H9 (cell line): ENCODE results near the gene NRG2. TPM values are rescaled to one million over a fixed set of nuclear protein-coding genes. Genes with fewer than 3 reads are reported as not detected.

Experiments
- DNase-seq: peaks from one replicate; pipeline ENCODE4 v3.0.0-alpha.2; 2017
- H2AFZ ChIP-seq: one replicate; pipeline ENCODE4 v1.6.1; 2013; ENCODE audit warnings: mild to moderate bottlenecking, low read length, control low read depth, moderate library complexity
- H2AK5ac ChIP-seq: 2 replicates; pipeline ENCODE4 v1.6.1; 2013; ENCODE audit warnings: low read length, control low read depth, mixed read lengths; ENCODE audit not compliant: insufficient read length
- H2BK120ac ChIP-seq: one replicate; pipeline ENCODE4 v1.6.1; 2013; ENCODE audit warnings: low read depth, mild to moderate bottlenecking, low read length, control low read depth, inconsistent platforms; ENCODE audit not compliant: poor library complexity, severe bottlenecking
- H2BK12ac ChIP-seq: 2 replicates; pipeline ENCODE4 v1.6.1; 2013; ENCODE audit warnings: low read length, control low read depth, mixed read lengths, low read depth; ENCODE audit not compliant: insufficient read length
- H2BK15ac ChIP-seq: 2 replicates; pipeline ENCODE4 v1.6.1; 2013; ENCODE audit warnings: low read depth, low read length, control low read depth
- H2BK20ac ChIP-seq: one replicate; pipeline ENCODE4 v1.6.1; 2013; ENCODE audit warnings: low read depth, mild to moderate bottlenecking, low read length, control low read depth, inconsistent platforms; ENCODE audit not compliant: poor library complexity, severe bottlenecking
- H2BK5ac ChIP-seq: 2 replicates; pipeline ENCODE4 v1.6.1; 2013; ENCODE audit warnings: low read length, control low read depth, mixed read lengths; ENCODE audit not compliant: insufficient read length
- H3K14ac ChIP-seq: 2 replicates; pipeline ENCODE4 v1.6.1; 2013; ENCODE audit warnings: low read length, control low read depth; ENCODE audit not compliant: insufficient read depth
- H3K18ac ChIP-seq: 2 replicates; pipeline ENCODE4 v1.6.1; 2013; ENCODE audit warnings: low read depth, mild to moderate bottlenecking, mixed read lengths, low read length, control low read depth; ENCODE audit not compliant: insufficient read length
- H3K23ac ChIP-seq: 2 replicates; pipeline ENCODE4 v1.6.1; 2013; ENCODE audit warnings: low read length, control low read depth, mixed read lengths, low read depth; ENCODE audit not compliant: insufficient read length
- H3K23me2 ChIP-seq: 2 replicates; pipeline ENCODE4 v1.6.1; 2013; ENCODE audit warnings: low read depth, mild to moderate bottlenecking, mixed read lengths, low read length, control low read depth; ENCODE audit not compliant: insufficient read length, poor library complexity, severe bottlenecking
- H3K27ac ChIP-seq: 2 replicates; pipeline ENCODE4 v1.5.1; 2013; ENCODE audit warnings: low read length, control low read depth, mixed read lengths, low read depth; ENCODE audit not compliant: insufficient read length
- H3K27me3 ChIP-seq: 2 replicates; pipeline ENCODE4 v1.6.1; 2013; ENCODE audit warnings: low read length, control low read depth, inconsistent platforms; ENCODE audit not compliant: insufficient read depth
- H3K4ac ChIP-seq: 2 replicates; pipeline ENCODE4 v1.6.1; 2013; ENCODE audit warnings: low read depth, mild to moderate bottlenecking, control low read depth, inconsistent platforms, low read length, moderate library complexity
- H3K4me1 ChIP-seq: 2 replicates; pipeline ENCODE4 v1.6.1; 2013; ENCODE audit warnings: low read length, control low read depth, inconsistent platforms; ENCODE audit not compliant: insufficient read depth
- H3K4me2 ChIP-seq: 2 replicates; pipeline ENCODE4 v1.6.1; 2013; ENCODE audit warnings: low read length, control low read depth, mixed read lengths; ENCODE audit not compliant: insufficient read length, insufficient read depth
- H3K56ac ChIP-seq: 2 replicates; pipeline ENCODE4 v1.6.1; 2013; ENCODE audit warnings: low read depth, mild to moderate bottlenecking, mixed read lengths, low read length, control low read depth; ENCODE audit not compliant: insufficient read length
- H3K79me1 ChIP-seq: 2 replicates; pipeline ENCODE4 v1.6.1; 2013; ENCODE audit warnings: low read depth, mild to moderate bottlenecking, moderate library complexity, low read length, control low read depth, inconsistent platforms; ENCODE audit not compliant: insufficient read depth, poor library complexity, severe bottlenecking
- H3K79me2 ChIP-seq: 2 replicates; pipeline ENCODE4 v1.6.1; 2013; ENCODE audit warnings: low read length, control low read depth, inconsistent platforms; ENCODE audit not compliant: insufficient read depth
- H3K9ac ChIP-seq: 2 replicates; pipeline ENCODE4 v1.6.1; 2013; ENCODE audit warnings: low read length, control low read depth, mixed read lengths; ENCODE audit not compliant: insufficient read length; ENCODE audit errors: extremely low read depth
- H3K9me3 ChIP-seq: one replicate; pipeline ENCODE4 v1.6.1; 2013; ENCODE audit warnings: low read depth, low read length, inconsistent platforms; ENCODE audit not compliant: control insufficient read depth
- H3T11ph ChIP-seq: one replicate; pipeline ENCODE4 v1.6.1; 2013; ENCODE audit warnings: mild to moderate bottlenecking, low read length, control low read depth, inconsistent platforms
- H4K20me1 ChIP-seq: one replicate; pipeline ENCODE4 v1.6.1; 2013; ENCODE audit not compliant: control insufficient read depth, insufficient read length, insufficient read depth
- H4K5ac ChIP-seq: 2 replicates; pipeline ENCODE4 v1.6.1; 2013; ENCODE audit warnings: low read depth, mild to moderate bottlenecking, mixed read lengths, low read length, control low read depth; ENCODE audit not compliant: insufficient read length
- H4K8ac ChIP-seq: replicated peaks from 2 replicates; pipeline ENCODE4 v1.6.1; 2013; ENCODE audit warnings: low read length, control low read depth, mixed read lengths, low read depth; ENCODE audit not compliant: insufficient read length
- H4K91ac ChIP-seq: 2 replicates; pipeline ENCODE4 v1.6.1; 2013; ENCODE audit warnings: low read depth, mild to moderate bottlenecking, moderate library complexity, mixed read lengths, low read length, control low read depth; ENCODE audit not compliant: insufficient read length
- H3K27ac Mint-ChIP-seq, 3 experiments: 2 replicates in 2 of 3; 3 replicates in 1 of 3; pipeline ENCODE4 v1.8.0; 2020 to 2021; ENCODE audit warnings: mixed read lengths in 3 of 3, mild to moderate bottlenecking in 1 of 3, moderate library complexity in 1 of 3
- H3K27me3 Mint-ChIP-seq: 2 replicates; pipeline ENCODE4 v1.8.0; 2021; ENCODE audit warnings: low read depth, mild to moderate bottlenecking, moderate library complexity, mixed read lengths
- H3K36me3 Mint-ChIP-seq, 3 experiments: 2 replicates in 2 of 3; 3 replicates in 1 of 3; pipeline ENCODE4 v1.8.0; 2020 to 2021; ENCODE audit warnings: low read depth in 3 of 3, mixed read lengths in 3 of 3; ENCODE audit not compliant: insufficient read depth in 1 of 3
- H3K4me1 Mint-ChIP-seq, 2 experiments: 2 replicates each; pipeline ENCODE4 v1.8.0; 2020; ENCODE audit warnings: mixed read lengths in 2 of 2
- H3K4me3 Mint-ChIP-seq, 2 experiments: 2 replicates in 1 of 2; 3 replicates in 1 of 2; pipeline ENCODE4 v1.8.0; 2020 to 2021; ENCODE audit warnings: mild to moderate bottlenecking in 2 of 2, mixed read lengths in 2 of 2, moderate library complexity in 1 of 2
- H3K9me3 Mint-ChIP-seq, 2 experiments: 2 replicates in 1 of 2; 3 replicates in 1 of 2; pipeline ENCODE4 v1.8.0; 2020; ENCODE audit warnings: mild to moderate bottlenecking in 2 of 2, mixed read lengths in 2 of 2, moderate library complexity in 1 of 2
- CTCF ChIP-seq: fragments of 200-600 bp; sonication (generic); conservative IDR thresholded peaks from 3 replicates; pipeline ENCODE4 v1.8.0; 2021; ENCODE audit warnings: antibody characterized with exemption, mild to moderate bottlenecking
- WGBS: extraction: QIAGEN DNeasy Blood & Tissue Kit; methylation state at CpG from one replicate; pipeline ENCODE4 v1.1.7; 2013; ENCODE audit warnings: missing lambda C conversion rate, low lambda C conversion rate, mixed read lengths; ENCODE audit not compliant: insufficient read length; ENCODE audit errors: extremely low coverage; 5-methylcytosine and 5-hydroxymethylcytosine counted together
- total RNA-seq: library from RNA; stranded (reverse); gene quantifications from 2 replicates; pipeline ENCODE4 v1.2.1, GENCODE V29; 2021

NRG2 gene
- total RNA-seq, 1 experiment from 2014 or later: not detected

- H3K4me1 ChIP-seq: peaks cover 7% of the 10 kb centered on the region; the same call in 1 of the 2 replicates
- H3K9me3 Mint-ChIP-seq: no peaks in the 10 kb centered on the region
- no peak overlapping the region for H2BK15ac ChIP-seq
- peak overlapping the region; percentile 3 for H3K4me2 ChIP-seq
- H3K9me3 ChIP-seq: no peaks in the 10 kb centered on the region
- H4K91ac ChIP-seq: no peak overlapping the region
- no peak overlapping the region for H3K4ac ChIP-seq
- H3K14ac ChIP-seq: no peak overlapping the region; the same call in 1 of the 2 replicates
- H2BK20ac ChIP-seq: no peak overlapping the region
- H2BK5ac ChIP-seq: no peak overlapping the region
- H3K36me3 Mint-ChIP-seq: no peaks in the 10 kb centered on the region
- no peak overlapping the region for H2BK12ac ChIP-seq
- H4K8ac ChIP-seq: no peak overlapping the region
- H3K9ac ChIP-seq: no peak overlapping the region
- H3K18ac ChIP-seq: no peak overlapping the region
- H2AFZ ChIP-seq: no peak overlapping the region
- WGBS: no CpG with 5 or more reads among the region's 5 CpGs
- H2BK120ac ChIP-seq: no peak overlapping the region
- no peaks in the 10 kb centered on the region for H3K23me2 ChIP-seq
- H3K27ac Mint-ChIP-seq: no peak overlapping the region; a peak in 2 of 7 replicates
- TF ChIP-seq CTCF: no peak
- H3K79me1 ChIP-seq: no peaks in the 10 kb centered on the region
- DNase-seq: no peak
- no peaks in the 10 kb centered on the region for H4K20me1 ChIP-seq
- no peak overlapping the region for H3K27ac ChIP-seq
- no peaks in the 10 kb centered on the region for H3K79me2 ChIP-seq
- no peaks in the 10 kb centered on the region for H3K27me3 ChIP-seq
- no peak overlapping the region for H3T11ph ChIP-seq
- H3K23ac ChIP-seq: no peak overlapping the region
- H4K5ac ChIP-seq: no peak overlapping the region
- peaks cover 34% of the 10 kb centered on the region for H3K27me3 Mint-ChIP-seq
- H3K4me3 Mint-ChIP-seq: peak overlapping the region in 1 of 2 experiments; percentile 3; a peak in 1 of 5 replicates
- H3K56ac ChIP-seq: no peak overlapping the region
- no peak overlapping the region for H2AK5ac ChIP-seq
- peaks cover 30 to 37% of the 10 kb centered on the region in 2 experiments for H3K4me1 Mint-ChIP-seq
These were observed 88.0 kb downstream of the NRG2 start for GRCh38 chr5:139955053-139955605.
